H9 (cell line): Measurements from ENCODE around the gene IRX2. TPM values are rescaled to one million over a fixed set of nuclear protein-coding genes. Genes with fewer than 3 reads are reported as not detected.
A peak's percentile ranks its signal among the peaks of the same experiment; 100 is the strongest.

Experiments
- DNase-seq: peaks from one replicate; pipeline ENCODE4 v3.0.0-alpha.2; 2017
- H2AFZ ChIP-seq: one replicate; pipeline ENCODE4 v1.6.1; 2013; ENCODE audit warnings: mild to moderate bottlenecking, low read length, control low read depth, moderate library complexity
- H2AK5ac ChIP-seq: 2 replicates; pipeline ENCODE4 v1.6.1; 2013; ENCODE audit warnings: low read length, control low read depth, mixed read lengths; ENCODE audit not compliant: insufficient read length
- H2BK120ac ChIP-seq: one replicate; pipeline ENCODE4 v1.6.1; 2013; ENCODE audit warnings: low read depth, mild to moderate bottlenecking, low read length, control low read depth, inconsistent platforms; ENCODE audit not compliant: poor library complexity, severe bottlenecking
- H2BK12ac ChIP-seq: 2 replicates; pipeline ENCODE4 v1.6.1; 2013; ENCODE audit warnings: low read length, control low read depth, mixed read lengths, low read depth; ENCODE audit not compliant: insufficient read length
- H2BK15ac ChIP-seq: 2 replicates; pipeline ENCODE4 v1.6.1; 2013; ENCODE audit warnings: low read depth, low read length, control low read depth
- H2BK20ac ChIP-seq: one replicate; pipeline ENCODE4 v1.6.1; 2013; ENCODE audit warnings: low read depth, mild to moderate bottlenecking, low read length, control low read depth, inconsistent platforms; ENCODE audit not compliant: poor library complexity, severe bottlenecking
- H2BK5ac ChIP-seq: 2 replicates; pipeline ENCODE4 v1.6.1; 2013; ENCODE audit warnings: low read length, control low read depth, mixed read lengths; ENCODE audit not compliant: insufficient read length
- H3K14ac ChIP-seq: 2 replicates; pipeline ENCODE4 v1.6.1; 2013; ENCODE audit warnings: low read length, control low read depth; ENCODE audit not compliant: insufficient read depth
- H3K18ac ChIP-seq: 2 replicates; pipeline ENCODE4 v1.6.1; 2013; ENCODE audit warnings: low read depth, mild to moderate bottlenecking, mixed read lengths, low read length, control low read depth; ENCODE audit not compliant: insufficient read length
- H3K23ac ChIP-seq: 2 replicates; pipeline ENCODE4 v1.6.1; 2013; ENCODE audit warnings: low read length, control low read depth, mixed read lengths, low read depth; ENCODE audit not compliant: insufficient read length
- H3K23me2 ChIP-seq: 2 replicates; pipeline ENCODE4 v1.6.1; 2013; ENCODE audit warnings: low read depth, mild to moderate bottlenecking, mixed read lengths, low read length, control low read depth; ENCODE audit not compliant: insufficient read length, poor library complexity, severe bottlenecking
- H3K27ac ChIP-seq: 2 replicates; pipeline ENCODE4 v1.5.1; 2013; ENCODE audit warnings: low read length, control low read depth, mixed read lengths, low read depth; ENCODE audit not compliant: insufficient read length
- H3K27me3 ChIP-seq: 2 replicates; pipeline ENCODE4 v1.6.1; 2013; ENCODE audit warnings: low read length, control low read depth, inconsistent platforms; ENCODE audit not compliant: insufficient read depth
- H3K4ac ChIP-seq: 2 replicates; pipeline ENCODE4 v1.6.1; 2013; ENCODE audit warnings: low read depth, mild to moderate bottlenecking, control low read depth, inconsistent platforms, low read length, moderate library complexity
- H3K4me1 ChIP-seq: 2 replicates; pipeline ENCODE4 v1.6.1; 2013; ENCODE audit warnings: low read length, control low read depth, inconsistent platforms; ENCODE audit not compliant: insufficient read depth
- H3K4me2 ChIP-seq: 2 replicates; pipeline ENCODE4 v1.6.1; 2013; ENCODE audit warnings: low read length, control low read depth, mixed read lengths; ENCODE audit not compliant: insufficient read length, insufficient read depth
- H3K56ac ChIP-seq: 2 replicates; pipeline ENCODE4 v1.6.1; 2013; ENCODE audit warnings: low read depth, mild to moderate bottlenecking, mixed read lengths, low read length, control low read depth; ENCODE audit not compliant: insufficient read length
- H3K79me1 ChIP-seq: 2 replicates; pipeline ENCODE4 v1.6.1; 2013; ENCODE audit warnings: low read depth, mild to moderate bottlenecking, moderate library complexity, low read length, control low read depth, inconsistent platforms; ENCODE audit not compliant: insufficient read depth, poor library complexity, severe bottlenecking
- H3K79me2 ChIP-seq: 2 replicates; pipeline ENCODE4 v1.6.1; 2013; ENCODE audit warnings: low read length, control low read depth, inconsistent platforms; ENCODE audit not compliant: insufficient read depth
- H3K9ac ChIP-seq: 2 replicates; pipeline ENCODE4 v1.6.1; 2013; ENCODE audit warnings: low read length, control low read depth, mixed read lengths; ENCODE audit not compliant: insufficient read length; ENCODE audit errors: extremely low read depth
- H3K9me3 ChIP-seq: one replicate; pipeline ENCODE4 v1.6.1; 2013; ENCODE audit warnings: low read depth, low read length, inconsistent platforms; ENCODE audit not compliant: control insufficient read depth
- H3T11ph ChIP-seq: one replicate; pipeline ENCODE4 v1.6.1; 2013; ENCODE audit warnings: mild to moderate bottlenecking, low read length, control low read depth, inconsistent platforms
- H4K20me1 ChIP-seq: one replicate; pipeline ENCODE4 v1.6.1; 2013; ENCODE audit not compliant: control insufficient read depth, insufficient read length, insufficient read depth
- H4K5ac ChIP-seq: 2 replicates; pipeline ENCODE4 v1.6.1; 2013; ENCODE audit warnings: low read depth, mild to moderate bottlenecking, mixed read lengths, low read length, control low read depth; ENCODE audit not compliant: insufficient read length
- H4K8ac ChIP-seq: replicated peaks from 2 replicates; pipeline ENCODE4 v1.6.1; 2013; ENCODE audit warnings: low read length, control low read depth, mixed read lengths, low read depth; ENCODE audit not compliant: insufficient read length
- H4K91ac ChIP-seq: 2 replicates; pipeline ENCODE4 v1.6.1; 2013; ENCODE audit warnings: low read depth, mild to moderate bottlenecking, moderate library complexity, mixed read lengths, low read length, control low read depth; ENCODE audit not compliant: insufficient read length
- H3K27ac Mint-ChIP-seq, 3 experiments: 2 replicates in 2 of 3; 3 replicates in 1 of 3; pipeline ENCODE4 v1.8.0; 2020 to 2021; ENCODE audit warnings: mixed read lengths in 3 of 3, mild to moderate bottlenecking in 1 of 3, moderate library complexity in 1 of 3
- H3K27me3 Mint-ChIP-seq: 2 replicates; pipeline ENCODE4 v1.8.0; 2021; ENCODE audit warnings: low read depth, mild to moderate bottlenecking, moderate library complexity, mixed read lengths
- H3K36me3 Mint-ChIP-seq, 3 experiments: 2 replicates in 2 of 3; 3 replicates in 1 of 3; pipeline ENCODE4 v1.8.0; 2020 to 2021; ENCODE audit warnings: low read depth in 3 of 3, mixed read lengths in 3 of 3; ENCODE audit not compliant: insufficient read depth in 1 of 3
- H3K4me1 Mint-ChIP-seq, 2 experiments: 2 replicates each; pipeline ENCODE4 v1.8.0; 2020; ENCODE audit warnings: mixed read lengths in 2 of 2
- H3K4me3 Mint-ChIP-seq, 2 experiments: 2 replicates in 1 of 2; 3 replicates in 1 of 2; pipeline ENCODE4 v1.8.0; 2020 to 2021; ENCODE audit warnings: mild to moderate bottlenecking in 2 of 2, mixed read lengths in 2 of 2, moderate library complexity in 1 of 2
- H3K9me3 Mint-ChIP-seq, 2 experiments: 2 replicates in 1 of 2; 3 replicates in 1 of 2; pipeline ENCODE4 v1.8.0; 2020; ENCODE audit warnings: mild to moderate bottlenecking in 2 of 2, mixed read lengths in 2 of 2, moderate library complexity in 1 of 2
- CTCF ChIP-seq: fragments of 200-600 bp; sonication (generic); conservative IDR thresholded peaks from 3 replicates; pipeline ENCODE4 v1.8.0; 2021; ENCODE audit warnings: antibody characterized with exemption, mild to moderate bottlenecking
- WGBS: extraction: QIAGEN DNeasy Blood & Tissue Kit; methylation state at CpG from one replicate; pipeline ENCODE4 v1.1.7; 2013; ENCODE audit warnings: missing lambda C conversion rate, low lambda C conversion rate, mixed read lengths; ENCODE audit not compliant: insufficient read length; ENCODE audit errors: extremely low coverage; 5-methylcytosine and 5-hydroxymethylcytosine counted together
- total RNA-seq: library from RNA; stranded (reverse); gene quantifications from 2 replicates; pipeline ENCODE4 v1.2.1, GENCODE V29; 2021

IRX2 gene
- total RNA-seq, 1 experiment from 2014 or later = 91.6 TPM

GRCh38 chr5:2752059-2752820 lies 763 bp upstream of the IRX2 start:
- H3K23me2 ChIP-seq = peaks cover 49% of the 10 kb centered on the region
- no peak for TF ChIP-seq CTCF
- H3K4me1 ChIP-seq = no peaks in the 10 kb centered on the region; the same call in 1 of the 2 replicates
- peak overlapping the region; percentile 70 for H3K4me2 ChIP-seq
- H2BK5ac ChIP-seq = no peak overlapping the region
- peaks cover 4 to 5% of the 10 kb centered on the region in 2 experiments; a peak in 3 of 5 replicates for H3K9me3 Mint-ChIP-seq
- H2BK12ac ChIP-seq = no peak overlapping the region
- H2AK5ac ChIP-seq = no peak overlapping the region
- no peak overlapping the region for H2BK120ac ChIP-seq
- no peak overlapping the region for H4K91ac ChIP-seq
- no peaks in the 10 kb centered on the region for H4K20me1 ChIP-seq
- H3K18ac ChIP-seq = no peak overlapping the region
- H2BK15ac ChIP-seq = no peak overlapping the region
- H3T11ph ChIP-seq = no peak overlapping the region
- H3K9me3 ChIP-seq = no peaks in the 10 kb centered on the region
- H3K56ac ChIP-seq = no peak overlapping the region
- peak overlapping the region in 2 of 3 experiments; percentile 68 to 82; a peak in 2 of 7 replicates for H3K27ac Mint-ChIP-seq
- H3K9ac ChIP-seq = no peak overlapping the region
- H3K79me2 ChIP-seq = no peaks in the 10 kb centered on the region; the same call in 1 of the 2 replicates
- peak overlapping the region; percentile 83 to 85 for H3K4me3 Mint-ChIP-seq
- no peak overlapping the region for H3K4ac ChIP-seq
- H2BK20ac ChIP-seq = no peak overlapping the region
- H3K27ac ChIP-seq = no peak overlapping the region
- H3K27me3 Mint-ChIP-seq = peaks cover 55% of the 10 kb centered on the region
- no CpG with 5 or more reads among the region's 58 CpGs for WGBS
- no peak overlapping the region for H2AFZ ChIP-seq
- no peak overlapping the region for H4K5ac ChIP-seq
- peak; percentile 62 for DNase-seq
- no peak overlapping the region for H3K14ac ChIP-seq
- peaks cover 21% of the 10 kb centered on the region; the same call in 1 of the 2 replicates for H3K27me3 ChIP-seq
- H3K79me1 ChIP-seq = no peaks in the 10 kb centered on the region
- peaks cover 7 to 27% (median 22%) of the 10 kb centered on the region in 3 experiments for H3K36me3 Mint-ChIP-seq
- H4K8ac ChIP-seq = no peak overlapping the region
- H3K23ac ChIP-seq = no peak overlapping the region
- H3K4me1 Mint-ChIP-seq = peaks cover 42 to 48% of the 10 kb centered on the region in 2 experiments
